GM13976 (cell line): Measurements from ENCODE around the gene MARCHF11.

Source experiments
- DNase-seq: peaks from one replicate; pipeline ENCODE4 v3.0.0; 2012; ENCODE audit warnings: low spot score
- CTCF ChIP-seq: IDR thresholded peaks from 2 replicates; pipeline ENCODE4 v1.5.1; 2012; ENCODE audit warnings: borderline replicate concordance, mild to moderate bottlenecking; ENCODE audit not compliant: insufficient read depth; ENCODE audit errors: extremely low read depth, missing control alignments, control extremely low read depth
- in situ Hi-C: fragments of 300-500 bp; cut with MboI; formaldehyde crosslinking; loops from one replicate; pipeline ENCODE4 v1.12.0; 2022; ENCODE audit warnings: low sequenced_read_pairs, mixed read lengths, inconsistent platforms; ENCODE audit not compliant: unreplicated experiment

Gene MARCHF11

GRCh38 chr5:16115140-16115539 lies 64.5 kb downstream of the MARCHF11 start:
- in situ Hi-C loops: no loop called here
- TF ChIP-seq CTCF: no peak
- no peak for DNase-seq

- in situ Hi-C loops: no loop called here
These were observed 71.2 kb downstream of the MARCHF11 start for GRCh38 chr5:16108418-16108817.

GRCh38 chr5:16104961-16105360 lies 74.6 kb downstream of the MARCHF11 start:
- DNase-seq: no peak
- in situ Hi-C loops: no loop called here
- no peak for TF ChIP-seq CTCF

More at GRCh38 chr5:16108418-16108817, 71.2 kb downstream of the MARCHF11 start:
- no peak for TF ChIP-seq CTCF
- no peak for DNase-seq

GRCh38 chr5:16095612-16096011 lies 84.0 kb downstream of the MARCHF11 start:
- no peak for DNase-seq
- TF ChIP-seq CTCF: no peak
- in situ Hi-C loops: no loop called here

GRCh38 chr5:16090270-16090669 lies 89.3 kb downstream of the MARCHF11 start:
- DNase-seq: no peak
- in situ Hi-C loops: no loop called here
- TF ChIP-seq CTCF: no peak

- in situ Hi-C loops: no loop called here
- no peak for DNase-seq
- no peak for TF ChIP-seq CTCF
These were observed 96.6 kb downstream of the MARCHF11 start for GRCh38 chr5:16082982-16083381.

- TF ChIP-seq CTCF: no peak
- in situ Hi-C loops: no loop called here
- no peak for DNase-seq
These were observed 97.5 kb downstream of the MARCHF11 start for GRCh38 chr5:16082053-16082452.
